22Rv1 (cell line): ENCODE results near the gene CDKN2B.
"Not testable (repeated sequence)": the region's sequence is repeated elsewhere in the genome, so short reads cannot be mapped to it uniquely, and the experiment has no call there.

Source experiments
- H3K27ac ChIP-seq: fragments of 450-650 bp; 2 replicates; pipeline ENCODE4 v1.5.1; 2017
- ZFX ChIP-seq: fragments of 450-650 bp; IDR thresholded peaks from 2 replicates; pipeline ENCODE4 v1.6.1; 2017; ENCODE audit warnings: antibody characterized with exemption, borderline replicate concordance
- TF ChIP-seq, protein P1 (sequence below): fragments of 450-650 bp; IDR thresholded peaks from 2 replicates; pipeline ENCODE4 v1.5.1; 2017; ENCODE audit warnings: mild to moderate bottlenecking

The CDKN2B gene

DNA sequence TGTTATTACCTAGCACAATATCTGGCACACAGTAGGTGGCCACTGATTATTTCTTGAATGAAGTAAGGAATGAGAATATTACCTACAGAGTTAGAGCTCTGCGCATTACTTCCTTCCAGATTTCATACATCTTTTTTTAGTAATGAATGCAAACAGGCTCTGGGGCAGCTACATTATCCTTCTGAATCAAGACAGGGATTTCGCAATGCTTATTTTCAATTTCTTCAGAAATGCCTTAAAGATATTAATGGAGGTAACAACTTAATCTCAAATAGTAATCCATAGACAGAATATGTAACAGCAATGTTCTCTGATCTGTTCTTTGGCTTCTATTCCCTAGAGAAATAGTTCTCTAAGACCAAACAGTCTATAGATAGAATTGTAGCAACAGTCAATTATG, 47.5 kb downstream of the CDKN2B start:
- TF ChIP-seq ZFX = no peak
- TF ChIP-seq, protein P1, sequence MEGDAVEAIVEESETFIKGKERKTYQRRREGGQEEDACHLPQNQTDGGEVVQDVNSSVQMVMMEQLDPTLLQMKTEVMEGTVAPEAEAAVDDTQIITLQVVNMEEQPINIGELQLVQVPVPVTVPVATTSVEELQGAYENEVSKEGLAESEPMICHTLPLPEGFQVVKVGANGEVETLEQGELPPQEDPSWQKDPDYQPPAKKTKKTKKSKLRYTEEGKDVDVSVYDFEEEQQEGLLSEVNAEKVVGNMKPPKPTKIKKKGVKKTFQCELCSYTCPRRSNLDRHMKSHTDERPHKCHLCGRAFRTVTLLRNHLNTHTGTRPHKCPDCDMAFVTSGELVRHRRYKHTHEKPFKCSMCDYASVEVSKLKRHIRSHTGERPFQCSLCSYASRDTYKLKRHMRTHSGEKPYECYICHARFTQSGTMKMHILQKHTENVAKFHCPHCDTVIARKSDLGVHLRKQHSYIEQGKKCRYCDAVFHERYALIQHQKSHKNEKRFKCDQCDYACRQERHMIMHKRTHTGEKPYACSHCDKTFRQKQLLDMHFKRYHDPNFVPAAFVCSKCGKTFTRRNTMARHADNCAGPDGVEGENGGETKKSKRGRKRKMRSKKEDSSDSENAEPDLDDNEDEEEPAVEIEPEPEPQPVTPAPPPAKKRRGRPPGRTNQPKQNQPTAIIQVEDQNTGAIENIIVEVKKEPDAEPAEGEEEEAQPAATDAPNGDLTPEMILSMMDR = no peak
- H3K27ac ChIP-seq = no peak overlapping the region

DNA sequence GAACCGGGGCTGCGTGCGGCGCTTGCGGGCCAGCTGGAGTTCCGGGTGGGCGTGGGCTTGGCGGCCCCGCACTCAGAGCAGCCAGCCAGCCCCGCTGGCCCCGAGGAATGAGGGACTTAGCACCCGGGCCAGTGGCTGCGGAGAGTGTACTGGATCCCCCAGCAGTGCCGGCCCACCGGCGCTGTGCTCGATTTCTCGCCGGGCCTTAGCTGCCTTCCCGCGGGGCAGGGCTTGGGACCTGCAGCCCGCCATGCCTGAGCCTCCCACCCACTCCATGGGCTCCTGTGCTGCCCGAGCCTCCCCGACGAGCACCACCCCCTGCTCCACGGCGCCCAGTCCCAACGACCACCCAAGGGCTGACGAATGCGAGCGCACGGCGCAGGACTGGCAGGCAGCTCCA, 49.8 kb downstream of the CDKN2B start:
- H3K27ac ChIP-seq = not testable (repeated sequence)

DNA sequence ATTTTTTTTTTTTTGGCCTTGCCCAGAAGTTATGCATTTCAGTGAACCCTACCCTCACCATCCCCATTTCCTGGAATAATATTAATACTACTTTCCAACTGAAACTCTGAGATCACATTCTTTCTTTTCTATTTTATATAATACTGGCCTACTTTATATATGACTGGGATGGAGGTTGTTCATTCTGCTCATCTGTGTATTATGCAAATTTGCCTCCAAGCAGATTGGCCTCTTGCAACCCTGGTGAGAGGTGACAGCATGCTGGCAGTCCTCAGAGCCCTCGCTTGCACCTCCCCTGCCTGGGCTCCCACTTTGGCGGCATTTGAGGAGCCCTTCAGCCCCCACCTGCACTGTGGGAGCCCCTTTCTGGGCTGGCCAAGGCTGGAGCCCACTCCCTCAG, 50.3 kb downstream of the CDKN2B start:
- TF ChIP-seq, protein P1 = no peak
- no peak for TF ChIP-seq ZFX
- H3K27ac ChIP-seq = no peak overlapping the region
